Lower leg skin (tissue), 3 donors: Measurements from ENCODE around the gene TAGAP.

Source experiments
- POLR2A ChIP-seq, 2 donors: fragments of 450-650 bp; IDR thresholded peaks; one replicate each; pipeline ENCODE4 v1.6.1; 2016 to 2017; ENCODE audit warnings: antibody characterized with exemption in 2 of 2, mild to moderate bottlenecking in 1 of 2, moderate library complexity in 1 of 2
- TF ChIP-seq, protein P1 (sequence below), 3 donors: fragments of 450-650 bp; IDR thresholded peaks; one replicate each; pipeline ENCODE4 v1.5.1; 2016; ENCODE audit warnings: antibody characterized with exemption in 3 of 3, mild to moderate bottlenecking in 3 of 3, moderate library complexity in 2 of 3

DNA sequence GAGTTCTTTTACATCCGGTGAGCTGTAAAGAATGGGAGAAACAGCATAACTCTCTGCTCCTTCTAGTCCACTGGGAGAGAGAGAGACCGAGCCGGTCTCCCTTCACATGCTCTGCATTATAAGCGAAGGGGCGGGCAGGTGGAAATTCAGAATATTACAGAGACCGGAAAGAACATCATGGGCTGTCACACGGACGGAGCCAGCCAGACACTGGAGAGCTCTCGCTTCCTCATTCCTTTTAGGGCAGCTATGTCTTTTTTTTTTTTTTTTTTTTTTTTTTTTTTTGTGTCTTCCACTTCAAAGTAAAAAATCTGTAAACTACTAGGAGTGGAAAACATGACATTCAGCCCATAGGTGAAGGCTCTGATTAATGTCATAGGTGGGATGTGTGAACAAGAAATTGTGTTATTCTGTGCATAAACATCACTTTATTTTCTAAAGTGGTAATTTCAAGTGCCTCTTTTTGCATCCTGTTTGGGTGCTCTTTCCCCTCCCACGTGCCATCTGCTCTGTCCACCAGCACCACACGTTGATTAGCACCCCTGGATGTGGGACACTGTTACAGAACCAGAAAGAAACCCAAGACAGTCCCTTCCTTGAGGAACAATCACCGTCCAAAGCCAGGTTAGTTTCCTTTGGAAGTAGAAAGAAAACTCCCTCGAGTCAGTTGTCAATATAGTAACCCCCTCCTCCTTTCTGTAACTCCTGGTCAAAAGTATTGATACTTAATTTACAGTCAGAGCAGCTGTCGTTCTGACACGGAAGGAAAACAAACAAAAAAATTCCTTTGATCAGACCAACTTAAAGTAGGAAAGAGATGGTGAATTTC, at the start of gene TAGAP:
- TF ChIP-seq, protein P1, sequence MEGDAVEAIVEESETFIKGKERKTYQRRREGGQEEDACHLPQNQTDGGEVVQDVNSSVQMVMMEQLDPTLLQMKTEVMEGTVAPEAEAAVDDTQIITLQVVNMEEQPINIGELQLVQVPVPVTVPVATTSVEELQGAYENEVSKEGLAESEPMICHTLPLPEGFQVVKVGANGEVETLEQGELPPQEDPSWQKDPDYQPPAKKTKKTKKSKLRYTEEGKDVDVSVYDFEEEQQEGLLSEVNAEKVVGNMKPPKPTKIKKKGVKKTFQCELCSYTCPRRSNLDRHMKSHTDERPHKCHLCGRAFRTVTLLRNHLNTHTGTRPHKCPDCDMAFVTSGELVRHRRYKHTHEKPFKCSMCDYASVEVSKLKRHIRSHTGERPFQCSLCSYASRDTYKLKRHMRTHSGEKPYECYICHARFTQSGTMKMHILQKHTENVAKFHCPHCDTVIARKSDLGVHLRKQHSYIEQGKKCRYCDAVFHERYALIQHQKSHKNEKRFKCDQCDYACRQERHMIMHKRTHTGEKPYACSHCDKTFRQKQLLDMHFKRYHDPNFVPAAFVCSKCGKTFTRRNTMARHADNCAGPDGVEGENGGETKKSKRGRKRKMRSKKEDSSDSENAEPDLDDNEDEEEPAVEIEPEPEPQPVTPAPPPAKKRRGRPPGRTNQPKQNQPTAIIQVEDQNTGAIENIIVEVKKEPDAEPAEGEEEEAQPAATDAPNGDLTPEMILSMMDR (IDR thresholded peaks at IDR 0.05), result no peak
- no peak for TF ChIP-seq POLR2A (IDR thresholded peaks at IDR 0.05)
